T-helper 2 cell (primary cell): ENCODE measurements around the gene C17orf67.
"Not testable (repeated sequence)": the region's sequence is repeated elsewhere in the genome, so short reads cannot be mapped to it uniquely, and the experiment has no call there.

Source experiments
- DNase-seq, 5 experiments: peaks; one replicate each; pipeline versions ENCODE4 v3.0.0 to v3.0.0-alpha.2; 2012 to 2022

Gene C17orf67

GRCh38 chr17:56771975-56772374, 61.7 kb downstream of the C17orf67 start:
- DNase-seq, result no peak

- DNase-seq, result no peak
Measured at GRCh38 chr17:56771563-56771962, 62.2 kb downstream of the C17orf67 start.

GRCh38 chr17:56770427-56770826, 63.3 kb downstream of the C17orf67 start:
- DNase-seq, result no peak

- no peak for DNase-seq
Measured at GRCh38 chr17:56765449-56765848, 68.3 kb downstream of the C17orf67 start.

- DNase-seq, result peak in 1 of 5 experiments; percentile 13
Measured at GRCh38 chr17:56762988-56763387, 70.7 kb downstream of the C17orf67 start.

- DNase-seq, result no peak
Measured at GRCh38 chr17:56762144-56762543, 71.6 kb downstream of the C17orf67 start.

- DNase-seq, result peak in 1 of 5 experiments; percentile 39
Measured at GRCh38 chr17:56761387-56761786, 72.3 kb downstream of the C17orf67 start.

- not testable (repeated sequence) for DNase-seq
Measured at GRCh38 chr17:56757611-56758010, 76.1 kb downstream of the C17orf67 start.

GRCh38 chr17:56756536-56756935, 77.2 kb downstream of the C17orf67 start:
- no peak for DNase-seq

- no peak for DNase-seq
Measured at GRCh38 chr17:56755310-56755709, 78.4 kb downstream of the C17orf67 start.

GRCh38 chr17:56754523-56755208, 79.1 kb downstream of the C17orf67 start:
- peak in 1 of 5 experiments; percentile 15 for DNase-seq

GRCh38 chr17:56752263-56752836, 81.4 kb downstream of the C17orf67 start:
- no peak for DNase-seq

- no peak for DNase-seq
Measured at GRCh38 chr17:56751145-56751738, 82.5 kb downstream of the C17orf67 start.

GRCh38 chr17:56744721-56745120, 89.0 kb downstream of the C17orf67 start:
- DNase-seq, result no peak

- no peak for DNase-seq
Measured at GRCh38 chr17:56742601-56743000, 91.1 kb downstream of the C17orf67 start.
